Liver (tissue), 9 donors: ENCODE results near the gene RRAGC. TPM values are rescaled to one million over a fixed set of nuclear protein-coding genes. Genes with fewer than 3 reads are reported as not detected.

Experiments
- DNase-seq: peaks from one replicate; pipeline ENCODE4 v3.0.0-alpha.2; 2017; ENCODE audit warnings: low spot score
- H3K27ac ChIP-seq, 2 donors: one replicate each; pipeline ENCODE4 v1.7.0; 2013; ENCODE audit warnings: inconsistent platforms in 2 of 2, low read length in 2 of 2, control low read depth in 1 of 2, low read depth in 1 of 2, mild to moderate bottlenecking in 1 of 2
- H3K27me3 ChIP-seq, 4 donors: one replicate each; pipeline versions ENCODE4 v1.6.1 to v1.7.0; 2013; ENCODE audit warnings: low read length in 3 of 4, inconsistent platforms in 1 of 4, mild to moderate bottlenecking in 1 of 4, moderate library complexity in 1 of 4; ENCODE audit not compliant: control insufficient read depth in 4 of 4, insufficient read depth in 4 of 4
- H3K36me3 ChIP-seq, 4 donors: one replicate each; pipeline versions ENCODE4 v1.6.1 to v1.7.0; 2013; ENCODE audit warnings: low read length in 3 of 4, mild to moderate bottlenecking in 3 of 4, low read depth in 1 of 4, moderate library complexity in 1 of 4; ENCODE audit not compliant: control insufficient read depth in 4 of 4, insufficient read depth in 3 of 4
- H3K4me1 ChIP-seq, 4 donors: one replicate each; pipeline versions ENCODE4 v1.6.1 to v1.7.0; 2013; ENCODE audit warnings: low read length in 3 of 4, mild to moderate bottlenecking in 3 of 4, moderate library complexity in 1 of 4; ENCODE audit not compliant: control insufficient read depth in 4 of 4, insufficient read depth in 4 of 4
- H3K4me3 ChIP-seq, 3 donors: one replicate each; pipeline versions ENCODE4 v1.6.1 to v1.7.0; 2013; ENCODE audit warnings: low read length in 3 of 3, control low read depth in 1 of 3, low read depth in 1 of 3, mild to moderate bottlenecking in 1 of 3
- H3K9ac ChIP-seq, 2 donors: one replicate each; pipeline ENCODE4 v1.7.0; 2013; ENCODE audit warnings: low read length in 2 of 2, mild to moderate bottlenecking in 2 of 2, moderate library complexity in 2 of 2, control low read depth in 1 of 2, low read depth in 1 of 2
- H3K9me3 ChIP-seq, 4 donors: one replicate each; pipeline versions ENCODE4 v1.6.1 to v1.7.0; 2013; ENCODE audit warnings: low read length in 3 of 4; ENCODE audit not compliant: control insufficient read depth in 4 of 4
- EGR1 ChIP-seq, 2 donors: IDR thresholded peaks; 2 replicates each; pipeline ENCODE4 v1.6.1; 2016 to 2018; ENCODE audit warnings: antibody characterized with exemption in 2 of 2, low read depth in 2 of 2
- FOXA1 ChIP-seq: IDR thresholded peaks from 2 replicates; pipeline ENCODE4 v1.6.1; 2016; ENCODE audit warnings: antibody characterized with exemption
- FOXA2 ChIP-seq: IDR thresholded peaks from 2 replicates; pipeline ENCODE4 v1.6.1; 2016; ENCODE audit warnings: antibody characterized with exemption
- GABPA ChIP-seq, 2 donors: IDR thresholded peaks in 1 of 2; conservative IDR thresholded peaks in 1 of 2; 2 replicates each; pipeline ENCODE4 v1.6.1; 2016; ENCODE audit warnings: antibody characterized with exemption in 2 of 2, mild to moderate bottlenecking in 1 of 2, moderate library complexity in 1 of 2
- HNF4A ChIP-seq, 2 donors: conservative IDR thresholded peaks; 2 replicates each; pipeline ENCODE4 v1.6.1; 2016; ENCODE audit warnings: antibody characterized with exemption in 2 of 2, mild to moderate bottlenecking in 2 of 2
- HNF4G ChIP-seq: IDR thresholded peaks from 2 replicates; pipeline ENCODE4 v1.6.1; 2016; ENCODE audit warnings: antibody characterized with exemption
- JUND ChIP-seq, 2 donors: IDR thresholded peaks; 2 replicates each; pipeline ENCODE4 v1.6.1; 2016; ENCODE audit warnings: antibody characterized with exemption in 2 of 2
- NR2F2 ChIP-seq: IDR thresholded peaks from 2 replicates; pipeline ENCODE4 v1.6.1; 2016; ENCODE audit warnings: antibody characterized with exemption
- RAD21 ChIP-seq, 2 donors: IDR thresholded peaks; 2 replicates each; pipeline ENCODE4 v1.6.1; 2016; ENCODE audit warnings: antibody characterized with exemption in 2 of 2, mild to moderate bottlenecking in 2 of 2
- RXRA ChIP-seq, 2 donors: IDR thresholded peaks; 2 replicates each; pipeline ENCODE4 v1.6.1; 2017 to 2018; ENCODE audit warnings: antibody characterized with exemption in 2 of 2, mild to moderate bottlenecking in 1 of 2
- SP1 ChIP-seq: IDR thresholded peaks from 2 replicates; pipeline ENCODE4 v1.6.1; 2018; ENCODE audit warnings: antibody characterized with exemption, mild to moderate bottlenecking
- TAF1 ChIP-seq: conservative IDR thresholded peaks from 2 replicates; pipeline ENCODE4 v1.6.1; 2016; ENCODE audit warnings: antibody characterized with exemption, mild to moderate bottlenecking
- YY1 ChIP-seq: IDR thresholded peaks from 2 replicates; pipeline ENCODE4 v1.6.1; 2016; ENCODE audit warnings: antibody characterized with exemption, mild to moderate bottlenecking
- WGBS: extraction: QIAGEN DNeasy Blood & Tissue Kit; methylation state at CpG from one replicate; pipeline ENCODE4 v1.1.7; 2013; 5-methylcytosine and 5-hydroxymethylcytosine counted together
- polyA plus RNA-seq, 2 donors: library from polyadenylated mRNA; stranded (reverse) in 1 of 2; unstranded in 1 of 2; fragments of 200-250 nt in 1 of 2; fragments of >200 nt in 1 of 2; fragmentation: Nextera tagmentation in 1 of 2; extraction: Ambion mirVana in 1 of 2; gene quantifications; one replicate each; pipeline versions ENCODE4 v1.2.1 to v1.2.3, GENCODE V29; 2013 to 2015
- total RNA-seq, 2 donors: library from RNA; depleted of rRNA; stranded (reverse); fragments of >200 nt; gene quantifications; one replicate each; pipeline ENCODE4 v1.2.3, GENCODE V29; 2014
- TF ChIP-seq, protein P1 (sequence below): IDR thresholded peaks from 2 replicates; pipeline ENCODE4 v1.6.1; 2016; ENCODE audit warnings: antibody characterized with exemption
- TF ChIP-seq, protein P2 (sequence below): fragments of 150-350 bp; IDR thresholded peaks from 2 replicates; pipeline ENCODE4 v1.5.1; 2017; ENCODE audit warnings: improper control_type of control experiment, low read depth, low read length; ENCODE audit not compliant: missing input control
- TF ChIP-seq, protein P3 (sequence below): IDR thresholded peaks from 2 replicates; pipeline ENCODE4 v1.6.1; 2016; ENCODE audit warnings: antibody characterized with exemption, mild to moderate bottlenecking
- TF ChIP-seq, protein P4 (sequence below): IDR thresholded peaks from 2 replicates; pipeline ENCODE4 v1.6.1; 2016; ENCODE audit warnings: antibody characterized with exemption
- donor health status: healthy.
- donor health status: healthy.
- donor health status: healthy.
- donor health status: healthy.
- donor health status: healthy.

The RRAGC gene
- total and polyA plus RNA-seq, 4 donors = 6.6 to 10.1 (median 7.2) TPM

DNA sequence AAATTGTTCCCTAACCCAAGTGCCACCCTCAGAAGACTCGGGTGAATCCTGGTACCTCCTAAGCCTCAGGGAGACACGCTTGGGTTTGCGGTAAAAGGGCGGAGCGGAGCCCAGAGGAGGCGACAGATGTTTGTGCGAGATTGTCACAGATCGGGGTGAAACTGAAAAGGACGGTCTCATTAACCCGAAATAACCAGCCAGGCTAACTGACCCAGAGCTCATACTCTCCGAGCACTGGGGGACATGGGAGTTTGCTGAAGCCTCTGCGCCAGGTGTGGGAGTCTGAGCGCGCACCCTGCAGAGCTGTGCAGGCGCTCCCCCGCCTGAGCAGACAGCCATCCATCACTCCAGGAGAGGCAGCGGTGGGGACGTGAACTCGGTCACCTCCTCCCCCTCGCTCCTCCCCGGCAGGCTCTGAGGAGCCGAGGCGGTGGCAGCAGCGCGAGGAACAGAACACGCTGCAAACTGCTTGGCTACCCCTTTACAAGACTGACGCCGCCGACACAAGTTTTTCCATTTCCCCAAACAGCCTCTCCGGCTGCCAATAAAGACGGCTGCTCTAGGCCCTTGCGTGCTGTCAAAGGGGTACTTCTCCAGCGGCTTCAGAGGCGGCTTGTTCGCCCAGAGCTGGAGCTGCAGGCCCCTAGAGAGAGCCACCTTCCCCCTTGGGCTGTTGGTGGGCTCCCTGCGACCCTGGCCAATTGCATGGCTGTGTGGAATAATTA, 43.5 kb downstream of the RRAGC start:
- Histone ChIP-seq H3K9me3 (peaks cover 0 to 5% (median 2%) of the 10 kb centered on the region in 4 donors), H3K4me1 (peaks cover 6 to 12% (median 10%) of the 10 kb centered on the region in 4 donors), H3K27me3 (peaks cover 2 to 22% (median 8%) of the 10 kb centered on the region in 4 donors), H3K4me3 (no peak overlapping the region), H3K9ac (no peak overlapping the region), H3K27ac (no peak overlapping the region), H3K36me3 (no peaks in the 10 kb centered on the region)
- TF ChIP-seq, protein P1, sequence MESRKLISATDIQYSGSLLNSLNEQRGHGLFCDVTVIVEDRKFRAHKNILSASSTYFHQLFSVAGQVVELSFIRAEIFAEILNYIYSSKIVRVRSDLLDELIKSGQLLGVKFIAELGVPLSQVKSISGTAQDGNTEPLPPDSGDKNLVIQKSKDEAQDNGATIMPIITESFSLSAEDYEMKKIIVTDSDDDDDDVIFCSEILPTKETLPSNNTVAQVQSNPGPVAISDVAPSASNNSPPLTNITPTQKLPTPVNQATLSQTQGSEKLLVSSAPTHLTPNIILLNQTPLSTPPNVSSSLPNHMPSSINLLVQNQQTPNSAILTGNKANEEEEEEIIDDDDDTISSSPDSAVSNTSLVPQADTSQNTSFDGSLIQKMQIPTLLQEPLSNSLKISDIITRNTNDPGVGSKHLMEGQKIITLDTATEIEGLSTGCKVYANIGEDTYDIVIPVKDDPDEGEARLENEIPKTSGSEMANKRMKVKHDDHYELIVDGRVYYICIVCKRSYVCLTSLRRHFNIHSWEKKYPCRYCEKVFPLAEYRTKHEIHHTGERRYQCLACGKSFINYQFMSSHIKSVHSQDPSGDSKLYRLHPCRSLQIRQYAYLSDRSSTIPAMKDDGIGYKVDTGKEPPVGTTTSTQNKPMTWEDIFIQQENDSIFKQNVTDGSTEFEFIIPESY = no peak
- TF ChIP-seq RXRA (IDR thresholded peaks at IDR 0.05) (no peak), FOXA1 (no peak), TAF1 (no peak), YY1 (no peak), EGR1 (IDR thresholded peaks at IDR 0.05; ENCODE audit: low read depth in 2 of 2) (no peak), FOXA2 (no peak), HNF4G (no peak), HNF4A (conservative IDR thresholded peaks at IDR 0.05) (no peak)
- TF ChIP-seq, protein P2, sequence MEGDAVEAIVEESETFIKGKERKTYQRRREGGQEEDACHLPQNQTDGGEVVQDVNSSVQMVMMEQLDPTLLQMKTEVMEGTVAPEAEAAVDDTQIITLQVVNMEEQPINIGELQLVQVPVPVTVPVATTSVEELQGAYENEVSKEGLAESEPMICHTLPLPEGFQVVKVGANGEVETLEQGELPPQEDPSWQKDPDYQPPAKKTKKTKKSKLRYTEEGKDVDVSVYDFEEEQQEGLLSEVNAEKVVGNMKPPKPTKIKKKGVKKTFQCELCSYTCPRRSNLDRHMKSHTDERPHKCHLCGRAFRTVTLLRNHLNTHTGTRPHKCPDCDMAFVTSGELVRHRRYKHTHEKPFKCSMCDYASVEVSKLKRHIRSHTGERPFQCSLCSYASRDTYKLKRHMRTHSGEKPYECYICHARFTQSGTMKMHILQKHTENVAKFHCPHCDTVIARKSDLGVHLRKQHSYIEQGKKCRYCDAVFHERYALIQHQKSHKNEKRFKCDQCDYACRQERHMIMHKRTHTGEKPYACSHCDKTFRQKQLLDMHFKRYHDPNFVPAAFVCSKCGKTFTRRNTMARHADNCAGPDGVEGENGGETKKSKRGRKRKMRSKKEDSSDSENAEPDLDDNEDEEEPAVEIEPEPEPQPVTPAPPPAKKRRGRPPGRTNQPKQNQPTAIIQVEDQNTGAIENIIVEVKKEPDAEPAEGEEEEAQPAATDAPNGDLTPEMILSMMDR = no peak
- TF ChIP-seq, protein P3, sequence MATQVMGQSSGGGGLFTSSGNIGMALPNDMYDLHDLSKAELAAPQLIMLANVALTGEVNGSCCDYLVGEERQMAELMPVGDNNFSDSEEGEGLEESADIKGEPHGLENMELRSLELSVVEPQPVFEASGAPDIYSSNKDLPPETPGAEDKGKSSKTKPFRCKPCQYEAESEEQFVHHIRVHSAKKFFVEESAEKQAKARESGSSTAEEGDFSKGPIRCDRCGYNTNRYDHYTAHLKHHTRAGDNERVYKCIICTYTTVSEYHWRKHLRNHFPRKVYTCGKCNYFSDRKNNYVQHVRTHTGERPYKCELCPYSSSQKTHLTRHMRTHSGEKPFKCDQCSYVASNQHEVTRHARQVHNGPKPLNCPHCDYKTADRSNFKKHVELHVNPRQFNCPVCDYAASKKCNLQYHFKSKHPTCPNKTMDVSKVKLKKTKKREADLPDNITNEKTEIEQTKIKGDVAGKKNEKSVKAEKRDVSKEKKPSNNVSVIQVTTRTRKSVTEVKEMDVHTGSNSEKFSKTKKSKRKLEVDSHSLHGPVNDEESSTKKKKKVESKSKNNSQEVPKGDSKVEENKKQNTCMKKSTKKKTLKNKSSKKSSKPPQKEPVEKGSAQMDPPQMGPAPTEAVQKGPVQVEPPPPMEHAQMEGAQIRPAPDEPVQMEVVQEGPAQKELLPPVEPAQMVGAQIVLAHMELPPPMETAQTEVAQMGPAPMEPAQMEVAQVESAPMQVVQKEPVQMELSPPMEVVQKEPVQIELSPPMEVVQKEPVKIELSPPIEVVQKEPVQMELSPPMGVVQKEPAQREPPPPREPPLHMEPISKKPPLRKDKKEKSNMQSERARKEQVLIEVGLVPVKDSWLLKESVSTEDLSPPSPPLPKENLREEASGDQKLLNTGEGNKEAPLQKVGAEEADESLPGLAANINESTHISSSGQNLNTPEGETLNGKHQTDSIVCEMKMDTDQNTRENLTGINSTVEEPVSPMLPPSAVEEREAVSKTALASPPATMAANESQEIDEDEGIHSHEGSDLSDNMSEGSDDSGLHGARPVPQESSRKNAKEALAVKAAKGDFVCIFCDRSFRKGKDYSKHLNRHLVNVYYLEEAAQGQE = no peak
- TF ChIP-seq, protein P4, sequence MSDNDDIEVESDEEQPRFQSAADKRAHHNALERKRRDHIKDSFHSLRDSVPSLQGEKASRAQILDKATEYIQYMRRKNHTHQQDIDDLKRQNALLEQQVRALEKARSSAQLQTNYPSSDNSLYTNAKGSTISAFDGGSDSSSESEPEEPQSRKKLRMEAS = no peak
- DNase-seq = peak; percentile 60
- 22% methylated on average over 36 of the region's 36 CpGs for WGBS

DNA sequence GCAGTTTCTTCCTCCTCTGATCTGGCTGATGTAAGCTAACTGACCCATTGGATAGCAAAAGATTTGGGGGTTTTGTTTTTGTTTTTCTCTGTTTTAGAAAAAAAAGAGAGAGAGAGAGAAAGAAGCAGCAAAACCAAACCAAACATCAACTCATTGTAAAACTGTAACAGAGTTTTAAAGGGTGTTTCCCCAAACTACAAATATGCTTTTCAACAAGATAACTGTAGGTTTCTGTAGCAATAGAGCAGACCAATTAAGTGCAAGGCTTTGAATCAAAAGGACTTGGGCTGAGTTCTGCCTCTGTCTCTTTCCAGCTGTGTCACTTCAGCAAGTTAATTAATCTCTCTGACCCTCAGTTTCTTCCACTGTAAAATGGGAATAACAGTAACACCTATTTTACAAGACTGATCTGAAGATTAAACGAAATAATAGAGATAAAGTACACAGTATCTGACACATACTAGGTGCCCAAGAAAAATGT, 44.5 kb downstream of the RRAGC start:
- 47% methylated on average over 1 of the region's 1 CpG for WGBS
- DNase-seq = no peak
- TF ChIP-seq, protein P1 = no peak
- TF ChIP-seq, protein P4 = no peak
- TF ChIP-seq EGR1 (IDR thresholded peaks at IDR 0.05; ENCODE audit: low read depth in 2 of 2) (no peak), JUND (IDR thresholded peaks at IDR 0.05) (no peak), HNF4G (no peak), FOXA2 (no peak), RAD21 (IDR thresholded peaks at IDR 0.05) (no peak), GABPA (IDR thresholded peaks at IDR 0.05 in 1 of 2, conservative IDR thresholded peaks at IDR 0.05 in 1 of 2) (no peak), NR2F2 (no peak), YY1 (no peak), SP1 (no peak), HNF4A (conservative IDR thresholded peaks at IDR 0.05) (no peak)
- TF ChIP-seq, protein P2 = no peak
- peaks cover 6 to 12% (median 10%) of the 10 kb centered on the region in 4 donors for H3K4me1 ChIP-seq
- H3K36me3 ChIP-seq = no peaks in the 10 kb centered on the region
- H3K27me3 ChIP-seq = peaks cover 2 to 22% (median 8%) of the 10 kb centered on the region in 4 donors
- H3K9me3 ChIP-seq = peaks cover 0 to 5% (median 2%) of the 10 kb centered on the region in 4 donors
- H3K4me3 ChIP-seq = no peak overlapping the region
- no peak overlapping the region for H3K9ac ChIP-seq
- H3K27ac ChIP-seq = no peak overlapping the region
